Fibroblast of the conjunctiva (primary cell): ENCODE measurements around the gene ACAT2.
"Not testable (repeated sequence)": the region's sequence is repeated elsewhere in the genome, so short reads cannot be mapped to it uniquely, and the experiment has no call there.

Source experiments
- DNase-seq: peaks from one replicate; pipeline ENCODE4 v3.0.0-alpha.2; 2010; ENCODE audit warnings: low read depth

The ACAT2 gene

DNA sequence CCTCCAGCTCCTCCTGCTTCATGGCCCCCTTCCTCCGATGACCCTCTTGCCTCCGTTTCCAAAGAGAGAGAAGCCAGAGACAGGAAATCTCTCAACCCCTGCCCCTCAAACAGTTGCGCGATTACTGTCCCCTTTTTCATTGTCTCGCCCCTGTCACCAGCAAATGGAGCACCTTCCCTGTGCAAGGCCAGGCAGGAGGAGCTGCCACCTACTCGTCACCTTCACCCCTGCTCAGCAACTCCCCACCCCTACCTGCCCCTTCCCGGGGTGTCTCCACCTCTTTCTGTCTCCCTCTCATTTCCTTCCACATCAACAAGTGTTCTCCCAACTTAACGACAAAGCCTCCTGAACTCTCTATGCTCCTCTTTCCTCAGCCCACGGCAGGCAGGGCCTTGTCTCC lies 51.9 kb downstream of the ACAT2 start:
- no peak for DNase-seq

DNA sequence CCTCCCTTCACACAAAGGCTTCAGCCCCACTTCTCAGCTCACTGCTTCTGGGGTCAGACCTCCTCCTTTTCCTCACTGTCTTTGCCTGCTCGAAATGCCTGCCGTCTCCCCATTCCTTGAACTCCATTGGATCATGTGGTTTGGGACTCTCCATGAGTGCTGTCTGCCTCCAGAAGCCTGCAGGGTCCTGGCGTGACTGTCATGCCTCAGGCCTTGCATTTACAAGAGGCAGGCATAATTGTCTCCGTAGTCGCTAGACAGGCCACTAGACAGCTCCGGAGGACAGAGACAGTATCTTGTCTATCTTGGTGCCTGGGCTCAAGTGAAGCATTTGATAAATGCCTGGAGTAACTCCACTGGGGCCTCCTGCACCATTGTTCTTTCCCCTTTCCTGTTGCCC lies 53.6 kb downstream of the ACAT2 start:
- DNase-seq = no peak

DNA sequence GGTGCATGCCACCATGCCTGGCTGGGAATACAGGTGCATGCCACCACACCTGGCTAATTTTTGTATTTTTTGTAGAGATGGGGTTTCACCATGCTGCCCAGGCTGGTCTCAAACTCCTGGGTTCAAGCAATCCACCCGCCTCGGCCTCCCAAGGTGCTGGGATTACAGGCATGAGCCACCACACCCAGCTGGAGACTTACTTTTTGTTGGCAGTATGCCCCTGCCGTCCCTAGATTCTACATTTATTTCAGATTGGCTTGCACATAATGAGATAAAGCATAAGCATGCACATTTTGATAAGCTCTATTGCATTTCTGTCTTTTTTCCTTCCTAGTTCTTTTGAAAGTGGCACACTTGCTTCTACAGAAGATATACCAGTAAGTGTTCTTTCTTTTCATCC lies 54.9 kb downstream of the ACAT2 start:
- DNase-seq = not testable (repeated sequence)

DNA sequence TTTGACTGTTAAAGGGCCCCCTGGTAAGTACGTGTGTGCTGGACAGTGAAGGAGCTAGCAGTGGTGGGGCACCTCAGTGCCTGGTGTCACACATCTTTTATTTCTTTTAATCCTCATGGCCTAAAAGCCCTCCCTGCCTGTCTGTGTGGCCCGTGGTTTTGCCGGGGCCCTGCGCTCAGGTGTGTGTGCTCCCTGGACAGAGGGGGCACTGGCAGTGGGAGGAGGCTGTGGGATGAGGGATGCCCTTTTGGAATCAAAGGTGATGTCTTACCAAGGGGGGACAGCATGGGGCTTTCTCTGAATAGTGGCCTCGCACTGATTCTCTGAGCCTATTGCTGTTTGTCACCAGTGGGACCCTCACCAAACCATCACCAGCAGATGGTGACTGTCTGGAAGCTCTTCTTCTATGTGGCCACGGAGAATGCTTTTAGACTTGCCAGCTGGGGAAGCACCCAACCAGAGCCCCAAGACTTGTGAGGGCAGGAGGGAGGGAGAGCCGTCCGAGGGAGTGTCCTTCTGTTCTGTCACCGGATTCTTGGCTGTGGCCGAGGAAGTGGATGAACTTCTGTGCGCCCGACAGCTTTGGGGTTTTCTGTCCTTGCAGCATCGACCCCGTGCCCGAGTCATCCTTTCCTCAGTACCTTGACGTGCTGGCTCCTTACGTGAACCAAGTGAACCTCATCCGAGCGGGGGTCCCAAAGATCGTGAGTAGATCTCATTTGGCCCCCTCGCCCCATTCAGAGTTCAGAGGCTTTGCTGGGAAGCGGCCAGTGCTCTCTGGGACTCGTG lies 56.3 kb downstream of the ACAT2 start:
- no peak for DNase-seq

DNA sequence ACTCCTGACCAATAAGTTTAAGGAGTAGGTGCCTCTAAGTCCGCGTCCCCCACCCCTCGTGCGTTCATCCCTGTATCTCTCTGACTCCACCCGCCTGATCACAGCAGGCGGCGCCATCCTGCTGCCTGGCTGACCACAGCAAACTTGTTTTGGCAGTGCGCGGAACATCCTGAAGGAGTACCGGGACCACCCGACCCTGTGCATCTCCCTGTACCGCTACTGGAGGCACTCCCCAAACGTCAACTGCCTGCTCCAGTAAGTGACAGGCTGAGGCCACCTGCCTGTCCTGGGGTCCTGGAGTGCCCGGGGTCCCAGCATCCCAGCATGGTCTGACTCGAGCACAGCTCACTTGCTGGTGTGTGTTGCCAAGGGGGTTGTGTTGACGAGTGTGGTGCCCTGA lies 57.3 kb downstream of the ACAT2 start:
- no peak for DNase-seq

DNA sequence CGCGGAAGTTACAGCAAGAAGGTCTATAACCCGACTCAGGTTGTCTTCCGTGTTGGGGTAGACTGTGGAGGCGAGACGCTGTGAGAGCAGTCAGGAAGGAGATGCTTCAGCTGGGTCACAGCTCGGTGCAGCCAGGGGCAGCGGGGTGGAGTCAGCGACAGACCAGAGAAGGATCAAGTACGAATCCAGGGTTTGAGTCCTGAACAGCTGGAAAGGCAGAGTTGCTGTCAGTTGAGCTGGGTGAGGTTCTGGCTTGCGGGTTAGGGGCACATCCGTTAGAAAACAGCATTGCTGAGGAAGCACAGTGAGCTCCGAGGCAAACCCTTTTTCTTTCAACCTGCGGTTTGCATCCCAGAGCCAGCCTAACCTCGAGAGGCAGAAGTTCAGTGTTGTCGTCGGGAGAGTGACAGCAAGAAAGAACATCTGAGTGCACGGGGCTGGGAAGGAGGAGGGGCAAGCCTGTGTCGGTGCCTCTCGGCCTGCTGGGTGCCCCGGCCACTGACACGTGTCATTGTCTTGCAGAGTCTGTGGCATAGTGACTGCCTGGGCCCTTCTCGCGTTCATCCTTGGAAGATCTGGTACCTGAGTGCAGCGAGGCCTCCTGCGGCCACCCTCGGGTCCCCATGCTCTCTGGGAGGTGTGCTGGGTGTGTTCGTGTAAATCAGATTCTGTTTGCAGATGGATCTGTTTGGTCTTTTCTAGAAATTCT lies 58.2 kb downstream of the ACAT2 start:
- DNase-seq = no peak

DNA sequence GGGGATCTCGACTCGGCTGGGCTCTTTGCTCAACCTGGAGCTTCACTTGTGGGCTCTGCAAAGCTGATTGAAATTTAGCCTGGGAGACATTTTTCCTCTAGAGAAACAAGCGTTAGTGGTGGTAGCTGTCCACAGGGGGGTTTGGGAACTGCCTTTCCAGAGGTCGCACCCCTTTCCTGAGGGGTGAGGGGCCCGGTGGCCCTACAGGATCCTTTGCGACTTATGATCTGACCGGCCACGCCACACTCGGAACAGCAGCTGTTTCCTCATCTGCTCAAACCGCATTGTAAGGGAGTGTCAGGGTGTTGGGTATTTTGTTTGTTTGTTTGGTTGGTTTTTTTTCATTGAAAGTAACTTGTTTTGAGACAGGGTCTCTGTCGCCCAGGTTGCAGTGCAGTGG lies 59.3 kb downstream of the ACAT2 start:
- no peak for DNase-seq

DNA sequence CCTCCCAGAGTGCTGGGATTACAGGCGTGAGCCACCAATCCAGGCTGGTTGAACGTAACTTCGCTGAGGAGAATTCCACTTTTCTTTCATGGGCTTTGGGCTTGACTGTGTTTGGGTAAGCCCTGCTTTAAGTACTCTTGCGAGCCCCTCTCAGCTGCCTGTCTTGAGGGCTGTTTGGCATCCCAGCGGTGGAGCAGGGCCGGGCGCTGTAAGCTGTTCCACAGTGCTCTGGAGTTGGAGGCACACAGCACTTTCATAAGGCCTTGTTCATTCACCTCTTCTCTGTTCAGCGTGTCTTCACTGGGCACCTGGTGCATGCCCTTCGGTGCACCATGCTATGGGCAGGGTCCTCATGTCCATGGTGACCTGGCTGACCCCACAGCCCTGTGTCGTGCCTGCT lies 59.9 kb downstream of the ACAT2 start:
- DNase-seq = no peak

DNA sequence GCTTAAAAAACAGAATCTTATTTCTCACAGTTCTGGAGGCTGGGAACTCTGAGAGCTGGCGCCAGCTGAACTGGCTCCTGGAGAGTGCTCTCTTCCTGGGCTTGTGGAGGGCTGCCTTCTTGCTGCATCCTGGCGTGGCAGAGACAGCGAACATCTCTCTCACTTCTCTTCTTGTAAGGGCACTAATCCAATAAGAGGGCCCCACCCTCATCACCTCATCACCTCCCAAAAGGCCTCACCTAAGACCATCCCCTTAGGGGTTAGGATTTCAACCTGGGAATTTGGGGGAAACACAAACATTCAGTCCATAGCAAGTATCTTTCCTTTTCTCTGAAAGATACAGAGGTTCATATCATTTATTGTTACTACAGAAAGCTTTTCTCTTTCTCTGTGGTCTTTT lies 62.1 kb downstream of the ACAT2 start:
- no peak for DNase-seq

DNA sequence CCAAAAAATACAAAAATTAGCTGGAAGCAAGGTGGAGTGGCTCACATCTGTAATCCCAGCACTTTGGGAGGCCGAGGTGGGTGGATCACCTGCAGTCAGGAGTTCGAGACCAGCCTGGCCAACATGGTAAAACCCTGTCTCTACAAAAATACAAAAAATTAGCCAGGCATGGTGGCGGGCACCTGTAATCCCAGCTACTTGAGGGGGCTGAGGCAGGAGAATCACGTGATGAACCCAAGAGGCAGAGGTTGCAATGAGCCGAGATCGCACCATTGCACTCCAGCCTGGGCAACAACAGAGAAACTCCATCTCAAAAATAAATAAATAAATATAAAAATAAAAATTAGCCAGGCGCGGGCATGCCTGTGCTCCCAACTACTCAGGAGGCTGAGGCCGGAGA lies 62.8 kb downstream of the ACAT2 start:
- DNase-seq = not testable (repeated sequence)

DNA sequence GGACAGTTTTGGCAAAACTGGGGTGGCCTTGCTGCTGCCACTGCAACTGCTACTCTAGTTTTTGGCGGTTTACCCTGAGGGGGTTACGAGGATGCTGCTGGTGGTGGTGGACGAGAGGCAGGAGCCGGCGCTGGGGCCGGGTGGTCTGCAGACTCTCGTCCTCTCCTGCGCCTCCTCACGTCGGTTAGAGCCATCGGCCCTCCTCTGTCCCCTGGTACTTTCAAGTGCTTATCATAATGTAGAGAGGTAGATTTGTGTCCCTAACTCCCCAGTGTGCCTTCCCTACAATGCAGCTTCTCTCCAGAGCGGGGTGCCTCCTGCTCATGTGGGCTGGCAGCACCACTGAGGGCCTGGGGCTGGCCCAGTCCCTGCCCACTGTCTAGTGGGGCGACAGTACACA lies 64.2 kb downstream of the ACAT2 start:
- no peak for DNase-seq

DNA sequence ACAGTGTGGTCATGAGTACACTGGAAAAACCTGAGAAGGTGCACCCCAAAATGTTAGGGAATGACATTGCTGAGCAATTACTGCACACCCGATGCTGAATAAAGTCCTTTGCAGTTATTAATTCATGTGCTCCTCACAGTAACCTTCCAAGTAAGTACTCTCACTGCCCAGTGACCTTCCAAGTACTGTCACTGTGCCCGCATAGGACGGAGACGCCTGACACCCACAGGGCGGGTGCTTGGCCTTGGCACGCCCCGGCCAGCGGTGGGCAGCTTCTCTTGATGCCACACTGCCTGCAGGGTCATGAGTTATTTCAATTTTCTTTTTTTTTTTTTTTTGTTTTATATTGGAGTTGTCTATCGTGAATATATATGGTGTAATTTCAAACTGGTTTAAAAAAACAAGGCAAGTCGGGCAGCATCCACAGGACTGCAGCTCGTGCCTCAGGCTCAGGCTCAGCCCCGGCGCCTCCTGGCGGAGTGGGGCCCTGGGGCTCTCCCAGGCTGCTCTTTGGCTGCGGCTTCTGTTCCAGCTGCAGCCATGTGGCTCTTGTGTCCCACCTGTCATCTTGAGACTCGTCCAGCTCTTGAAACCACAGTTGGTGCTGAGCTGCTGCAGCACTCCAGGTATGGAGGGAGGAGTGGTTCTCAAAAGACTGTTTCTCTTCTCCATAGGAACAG lies 65.3 kb downstream of the ACAT2 start:
- no peak for DNase-seq

DNA sequence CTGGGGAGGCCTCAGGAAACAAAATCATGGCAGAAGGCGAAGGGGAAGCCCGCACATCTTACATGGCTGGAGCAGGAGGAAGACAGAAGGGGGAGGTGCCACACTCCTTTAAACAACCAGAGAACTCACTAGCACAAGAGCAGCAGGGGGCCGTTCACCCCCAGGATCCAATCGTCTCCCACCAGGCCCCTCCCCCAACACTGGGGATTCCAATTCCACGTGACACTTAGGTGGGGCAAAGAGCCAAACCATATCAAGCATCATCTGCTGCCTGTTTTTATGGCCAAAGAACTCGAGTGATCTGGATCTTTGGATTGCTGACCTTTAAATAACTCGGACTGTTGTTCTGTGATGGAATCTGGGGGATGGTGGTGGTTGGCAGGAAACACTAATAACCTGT lies 66.2 kb downstream of the ACAT2 start:
- DNase-seq = no peak
